Hepatocyte (in vitro differentiated cells): ENCODE results near the gene EEF1AKMT1. TPM values are rescaled to one million over a fixed set of nuclear protein-coding genes. Genes with fewer than 3 reads are reported as not detected.
A peak's percentile ranks its signal among the peaks of the same experiment; 100 is the strongest.

Experiments
- DNase-seq: peaks from one replicate; pipeline ENCODE4 v3.0.0-alpha.2; 2016; ENCODE audit warnings: low spot score
- H2AFZ ChIP-seq: fragments of 200-600 bp; sonication (generic); 2 replicates; pipeline ENCODE4 v1.6.0; 2016; ENCODE audit warnings: antibody characterized with exemption, mild to moderate bottlenecking
- H3K27ac ChIP-seq: fragments of 200-600 bp; sonication (generic); 2 replicates; pipeline ENCODE4 v1.5.1; 2016; ENCODE audit warnings: mild to moderate bottlenecking
- H3K27me3 ChIP-seq: fragments of 200-600 bp; sonication (generic); 2 replicates; pipeline ENCODE4 v1.6.1; 2016
- H3K36me3 ChIP-seq: fragments of 200-600 bp; sonication (generic); replicated peaks from 2 replicates; pipeline ENCODE4 v1.5.1; 2016; ENCODE audit warnings: low read depth; ENCODE audit not compliant: insufficient read depth
- H3K4me1 ChIP-seq: fragments of 200-600 bp; sonication (generic); 2 replicates; pipeline ENCODE4 v1.5.1; 2016; ENCODE audit warnings: mild to moderate bottlenecking, moderate library complexity; ENCODE audit not compliant: insufficient read depth
- H3K4me2 ChIP-seq: fragments of 200-600 bp; sonication (generic); 2 replicates; pipeline ENCODE4 v1.6.0; 2016
- H3K4me3 ChIP-seq: fragments of 200-600 bp; sonication (generic); 2 replicates; pipeline ENCODE4 v1.5.1; 2016; ENCODE audit warnings: mild to moderate bottlenecking
- H3K79me2 ChIP-seq: fragments of 200-600 bp; sonication (generic); 2 replicates; pipeline ENCODE4 v1.6.0; 2017; ENCODE audit warnings: mild to moderate bottlenecking
- H3K9me2 ChIP-seq: fragments of 200-600 bp; sonication (generic); replicated peaks from 2 replicates; pipeline ENCODE4 v1.6.0; 2017; ENCODE audit warnings: mild to moderate bottlenecking; ENCODE audit not compliant: insufficient read depth
- H3K9me3 ChIP-seq: fragments of 200-600 bp; sonication (generic); 2 replicates; pipeline ENCODE4 v1.5.1; 2016; ENCODE audit warnings: low read depth, mild to moderate bottlenecking
- H4K20me1 ChIP-seq: fragments of 200-600 bp; sonication (generic); 2 replicates; pipeline ENCODE4 v1.6.0; 2016; ENCODE audit warnings: mild to moderate bottlenecking; ENCODE audit not compliant: insufficient read depth, poor library complexity, severe bottlenecking
- CTCF ChIP-seq: fragments of 200-600 bp; sonication (generic); IDR thresholded peaks from 2 replicates; pipeline ENCODE4 v1.5.1; 2016; ENCODE audit warnings: antibody characterized with exemption, mild to moderate bottlenecking; ENCODE audit not compliant: poor library complexity
- EZH2 ChIP-seq: fragments of 200-600 bp; sonication (generic); IDR thresholded peaks from 2 replicates; pipeline ENCODE4 v1.6.1; 2016; ENCODE audit warnings: antibody characterized with exemption, mild to moderate bottlenecking, borderline replicate concordance
- EZH2phosphoT487 ChIP-seq: fragments of 200-600 bp; sonication (generic); IDR thresholded peaks from one replicate; pipeline ENCODE4 v1.6.1; 2018; ENCODE audit warnings: antibody characterized with exemption, mild to moderate bottlenecking, low read depth, moderate library complexity; ENCODE audit not compliant: unreplicated experiment, severe bottlenecking
- WGBS: methylation state at CpG from one replicate; pipeline ENCODE4 v1.1.6; 2016; ENCODE audit warnings: low lambda C conversion rate; ENCODE audit errors: missing lambda C conversion rate; 5-methylcytosine and 5-hydroxymethylcytosine counted together
- polyA plus RNA-seq: library from polyadenylated mRNA; unstranded; fragments of >200 nt; fragmentation: Nextera tagmentation; extraction: Ambion mirVana; gene quantifications from 2 replicates; pipeline ENCODE4 v1.2.1, GENCODE V29; 2016
- total RNA-seq: library from RNA; depleted of rRNA; stranded (reverse); fragments of >200 nt; gene quantifications from 2 replicates; pipeline ENCODE4 v1.2.3, GENCODE V29; 2014

EEF1AKMT1 gene
- total and polyA plus RNA-seq, 2 experiments from 2014 or later, result 9.2 to 13.6 TPM

- Histone ChIP-seq H3K27me3 (no peaks in the 10 kb centered on the region), H3K9me3 (no peaks in the 10 kb centered on the region), H3K4me1 (no peaks in the 10 kb centered on the region), H3K79me2 (no peaks in the 10 kb centered on the region), H3K27ac (no peak overlapping the region), H2AFZ (no peak overlapping the region), H3K36me3 (no peaks in the 10 kb centered on the region), H4K20me1 (no peaks in the 10 kb centered on the region), H3K9me2 (no peaks in the 10 kb centered on the region), H3K4me3 (no peak overlapping the region), H3K4me2 (no peak overlapping the region)
- WGBS, result 100% methylated on average over 3 of the region's 3 CpGs
- TF ChIP-seq CTCF (no peak), EZH2phosphoT487 (no peak), EZH2 (no peak)
- DNase-seq, result no peak
These were observed 46.0 kb upstream of the EEF1AKMT1 start for GRCh38 chr13:20819715-20820114.

GRCh38 chr13:20815464-20815863 lies 41.7 kb upstream of the EEF1AKMT1 start:
- no peaks in the 10 kb centered on the region for H3K27me3 ChIP-seq
- H3K4me2 ChIP-seq, result no peak overlapping the region
- H3K9me2 ChIP-seq, result no peaks in the 10 kb centered on the region
- no peaks in the 10 kb centered on the region for H3K79me2 ChIP-seq
- no peak overlapping the region for H2AFZ ChIP-seq
- no peak overlapping the region for H3K4me3 ChIP-seq
- TF ChIP-seq CTCF, result no peak
- no peak for TF ChIP-seq EZH2phosphoT487
- no peak for TF ChIP-seq EZH2
- no peak for DNase-seq
- no peaks in the 10 kb centered on the region for H3K9me3 ChIP-seq
- H3K4me1 ChIP-seq, result peaks cover 5% of the 10 kb centered on the region
- 77% methylated on average over 1 of the region's 1 CpG for WGBS
- no peaks in the 10 kb centered on the region for H4K20me1 ChIP-seq
- H3K36me3 ChIP-seq, result no peaks in the 10 kb centered on the region
- H3K27ac ChIP-seq, result no peak overlapping the region

GRCh38 chr13:20814224-20814910 lies 40.6 kb upstream of the EEF1AKMT1 start:
- 60% methylated on average over 5 of the region's 5 CpGs for WGBS
- H3K27ac ChIP-seq, result peak overlapping the region; percentile 49
- no peak for TF ChIP-seq EZH2phosphoT487
- TF ChIP-seq CTCF, result no peak
- no peak for TF ChIP-seq EZH2
- H3K9me3 ChIP-seq, result no peaks in the 10 kb centered on the region
- H2AFZ ChIP-seq, result no peak overlapping the region
- no peaks in the 10 kb centered on the region for H4K20me1 ChIP-seq
- no peaks in the 10 kb centered on the region for H3K79me2 ChIP-seq
- no peaks in the 10 kb centered on the region for H3K27me3 ChIP-seq
- DNase-seq, result peak; percentile 60
- peak overlapping the region; percentile 37 for H3K4me2 ChIP-seq
- H3K9me2 ChIP-seq, result no peaks in the 10 kb centered on the region
- H3K4me3 ChIP-seq, result no peak overlapping the region
- H3K4me1 ChIP-seq, result peaks cover 5% of the 10 kb centered on the region
- no peaks in the 10 kb centered on the region for H3K36me3 ChIP-seq
